ENCODE results near the gene NDE1.

GRCh38 chr16:15741207-15741871 is 91.3 kb downstream of the NDE1 start:
- no peak for TF ChIP-seq EZH2 (optimal IDR thresholded peaks at IDR 0.05; ENCODE audit: low read depth, low read length)
- no peak for TF ChIP-seq CTCF (IDR thresholded peaks at IDR 0.05; ENCODE audit: low read length)
- no peak for TF ChIP-seq EZH2phosphoT487 (IDR thresholded peaks at IDR 0.05; ENCODE audit: low read length)
